HepG2 (cell line): ENCODE measurements around the gene DSN1. TPM values are rescaled to one million over a fixed set of nuclear protein-coding genes. Genes with fewer than 3 reads are reported as not detected.

Experiments
- ATAC-seq: fragments of 200-7000 bp; cut with Tn5 transposase; 3 replicates; pipeline ENCODE4 v1.9.1; 2020; ENCODE audit warnings: mild to moderate bottlenecking, moderate library complexity
- BruUV-seq: library from RNA; stranded (reverse); fragments of 400-500 nt; replicated peaks from 2 replicates; lab custom pipeline; 2021; lab: Mats Ljungman, UMichigan
- CTCF ChIA-PET: fragments of 300-600 bp; formaldehyde crosslinking; extraction: SDS; loops from one replicate; lab custom pipeline; 2021; ENCODE audit warnings: low total read pairs, inconsistent platforms, low intra/inter-chr PET ratio; lab: Yijun Ruan, JAX
- POLR2A ChIA-PET: fragments of 350-600 bp; sonication (Branson Sonifier 250); formaldehyde crosslinking; loops from one replicate; lab custom pipeline; 2020; ENCODE audit warnings: antibody characterized with exemption, inconsistent platforms; lab: Yijun Ruan, JAX
- DNase-seq: peaks from one replicate; pipeline ENCODE4 v3.0.0-alpha.2; 2015; ENCODE audit warnings: low spot score
- FAIRE-seq: peaks from 3 replicates; lab custom pipeline; 2011; peaks lifted over from hg19 to GRCh38; lab: Jason Lieb, UNC
- H2AFZ ChIP-seq: one replicate; pipeline ENCODE4 v1.6.1; 2011; ENCODE audit warnings: low read length, inconsistent platforms
- H3K27ac ChIP-seq: fragments of 300-600 bp; 3 replicates; pipeline ENCODE4 v1.8.0; 2011; ENCODE audit warnings: mixed run types, mild to moderate bottlenecking, mixed read lengths, low read length, inconsistent platforms; ENCODE audit not compliant: insufficient read depth; ENCODE audit errors: extremely low read length
- H3K27me3 ChIP-seq, 2 experiments: fragments of 200-600 bp in 1 of 2; 2 replicates in 1 of 2; 3 replicates in 1 of 2; pipeline versions ENCODE4 v1.6.0 to v1.8.0; 2011; ENCODE audit warnings: low read length in 2 of 2, mild to moderate bottlenecking in 2 of 2, moderate library complexity in 2 of 2, inconsistent platforms in 1 of 2; ENCODE audit not compliant: insufficient read depth in 2 of 2, control insufficient read depth in 1 of 2
- H3K36me3 ChIP-seq, 2 experiments: fragments of 200-600 bp in 1 of 2; replicated peaks in 1 of 2; 2 replicates in 1 of 2; 3 replicates in 1 of 2; pipeline versions ENCODE4 v1.5.1 to v1.8.0; 2011; ENCODE audit warnings: low read length in 2 of 2, inconsistent platforms in 1 of 2; ENCODE audit not compliant: insufficient read depth in 2 of 2, control insufficient read depth in 1 of 2
- H3K4me1 ChIP-seq: 2 replicates; pipeline ENCODE4 v1.5.1; 2012; ENCODE audit warnings: low read length, inconsistent platforms; ENCODE audit not compliant: insufficient read depth
- H3K4me2 ChIP-seq: 2 replicates; pipeline ENCODE4 v1.6.0; 2011; ENCODE audit warnings: low read depth, low read length, inconsistent platforms
- H3K4me3 ChIP-seq, 3 experiments: fragments of 200-600 bp in 1 of 3; sonication (generic), shearing (Covaris generic) in 1 of 3; replicated peaks in 1 of 3; 2 replicates each; pipeline ENCODE4 v1.5.1; 2011 to 2016; ENCODE audit warnings: low read length in 3 of 3, inconsistent platforms in 2 of 3, low read depth in 2 of 3, mild to moderate bottlenecking in 2 of 3, control low read depth in 1 of 3, mixed read lengths in 1 of 3; ENCODE audit not compliant: insufficient read depth in 1 of 3
- H3K79me2 ChIP-seq: one replicate; pipeline ENCODE4 v1.6.1; 2011; ENCODE audit warnings: low read length, inconsistent platforms; ENCODE audit not compliant: insufficient read depth
- H3K9ac ChIP-seq: 2 replicates; pipeline ENCODE4 v1.6.0; 2011; ENCODE audit warnings: mild to moderate bottlenecking, low read depth, low read length, inconsistent platforms; ENCODE audit not compliant: insufficient read depth
- H3K9me3 ChIP-seq: 2 replicates; pipeline ENCODE4 v1.5.1; 2012; ENCODE audit warnings: mild to moderate bottlenecking, low read length
- H4K20me1 ChIP-seq: 2 replicates; pipeline ENCODE4 v1.6.0; 2011; ENCODE audit warnings: inconsistent platforms, mild to moderate bottlenecking, low read length, moderate library complexity; ENCODE audit not compliant: insufficient read depth
- HNRNPH1 ChIP-seq: fragments of 200-400 bp; formaldehyde crosslinking; optimal IDR thresholded peaks from 2 replicates; pipeline ENCODE3; 2017; ENCODE audit warnings: mild to moderate bottlenecking, low read depth, low read length
- HOXA7 ChIP-seq: sonication (generic); formaldehyde crosslinking; IDR thresholded peaks from 2 replicates; pipeline ENCODE4 v1.8.1; 2022; ENCODE audit warnings: mild to moderate bottlenecking, missing genetic modification reagents, moderate library complexity
- MAFF ChIP-seq: IDR thresholded peaks from 2 replicates; pipeline ENCODE4 v1.6.1; 2011; ENCODE audit warnings: low read depth, low read length, improper control_type of control experiment
- MAFG ChIP-seq: sonication (generic); formaldehyde crosslinking; IDR thresholded peaks from 2 replicates; pipeline ENCODE4 v1.5.1; 2020; ENCODE audit warnings: mild to moderate bottlenecking, missing genetic modification reagents
- MAFK ChIP-seq, 2 experiments: IDR thresholded peaks in 1 of 2; conservative IDR thresholded peaks in 1 of 2; 2 replicates each; pipeline ENCODE4 v1.6.1; 2011; ENCODE audit warnings: improper control_type of control experiment in 2 of 2, low read length in 2 of 2
- NFATC3 ChIP-seq: sonication (generic); formaldehyde crosslinking; IDR thresholded peaks from 2 replicates; pipeline ENCODE4 v1.5.1; 2020; ENCODE audit warnings: mild to moderate bottlenecking, missing genetic modification reagents
- RBAK ChIP-seq: sonication (generic); formaldehyde crosslinking; IDR thresholded peaks from 2 replicates; pipeline ENCODE4 v1.5.1; 2020; ENCODE audit warnings: mild to moderate bottlenecking, missing genetic modification reagents
- REXO4 ChIP-seq: sonication (generic); formaldehyde crosslinking; IDR thresholded peaks from 2 replicates; pipeline ENCODE4 v1.8.0; 2022; ENCODE audit warnings: missing genetic modification reagents, mild to moderate bottlenecking, borderline replicate concordance
- SUZ12 ChIP-seq: fragments of 150-350 bp; IDR thresholded peaks from 2 replicates; pipeline ENCODE4 v1.6.1; 2014; ENCODE audit warnings: low read depth, low read length
- TEF ChIP-seq: sonication (generic); formaldehyde crosslinking; IDR thresholded peaks from 2 replicates; pipeline ENCODE4 v1.5.0; 2020; ENCODE audit warnings: missing genetic modification reagents
- ZFP36L1 ChIP-seq: sonication (generic); formaldehyde crosslinking; IDR thresholded peaks from 2 replicates; pipeline ENCODE4 v1.8.0; 2022; ENCODE audit warnings: mild to moderate bottlenecking, missing genetic modification reagents, moderate library complexity
- ZIK1 ChIP-seq: sonication (generic); formaldehyde crosslinking; IDR thresholded peaks from 2 replicates; pipeline ENCODE4 v1.5.0; 2020; ENCODE audit warnings: mild to moderate bottlenecking, low read depth, missing genetic modification reagents, borderline replicate concordance
- ZNF556 ChIP-seq: sonication (generic); formaldehyde crosslinking; IDR thresholded peaks from 2 replicates; pipeline ENCODE4 v1.4.0; 2020; ENCODE audit warnings: mild to moderate bottlenecking, missing genetic modification reagents, borderline replicate concordance
- ZNF609 ChIP-seq: sonication (generic); formaldehyde crosslinking; IDR thresholded peaks from 2 replicates; pipeline ENCODE4 v1.4.0; 2020; ENCODE audit warnings: mild to moderate bottlenecking, missing genetic modification reagents, borderline replicate concordance
- ZNF670 ChIP-seq: sonication (generic); formaldehyde crosslinking; IDR thresholded peaks from 2 replicates; pipeline ENCODE4 v1.8.0; 2022; ENCODE audit warnings: mild to moderate bottlenecking, missing genetic modification reagents, borderline replicate concordance
- ZNF672 ChIP-seq: sonication (generic); formaldehyde crosslinking; IDR thresholded peaks from 2 replicates; pipeline ENCODE4 v1.8.1; 2022; ENCODE audit warnings: missing genetic modification reagents
- WGBS: methylation state at CpG from one replicate; pipeline ENCODE4 v1.1.6; 2017; ENCODE audit warnings: low lambda C conversion rate; 5-methylcytosine and 5-hydroxymethylcytosine counted together
- in situ Hi-C: cut with HindIII; loops from 2 replicates; pipeline ENCODE4 v1.10.0; 2017; ENCODE audit warnings: low pct_unique_long_range_greater_than_20kb; ENCODE audit not compliant: extremely low pct_ligation_motif_present
- intact Hi-C: fragments of 100-400 bp; cut with micrococcal nuclease; formaldehyde crosslinking; loops from one replicate; pipeline ENCODE4 v1.10.0; 2022; ENCODE audit not compliant: unreplicated experiment
- polyA plus RNA-seq, 8 experiments: library from polyadenylated mRNA; depleted of rRNA in 3 of 8; stranded (reverse) in 7 of 8; unstranded in 1 of 8; fragments of >200 nt; fragmentation: Illumina TruSeq in 4 of 8; extraction: Trizol in 4 of 8; gene quantifications; 2 replicates each; pipeline versions ENCODE4 v1.2.1 to v1.2.3, GENCODE V29; 2011 to 2016; ENCODE audit warnings: low read depth in 4 of 8, missing spikeins in 1 of 8, mixed read lengths in 1 of 8; ENCODE audit not compliant: insufficient read depth in 1 of 8
- total RNA-seq, 5 experiments: library from RNA; depleted of rRNA; stranded (reverse); fragments of >200 nt; fragmentation: Illumina TruSeq; extraction: Trizol; gene quantifications; 2 replicates each; pipeline ENCODE4 v1.2.3, GENCODE V29; 2016; ENCODE audit warnings: low read depth in 1 of 5

Gene DSN1
- total and polyA plus RNA-seq, 2 of the 13 experiments (the other 11 are each of a cell fraction or from before 2014, with no cell fraction given): 18.7 to 53.7 TPM

GRCh38 chr20:36758276-36758675 is 15.3 kb downstream of the DSN1 start:
- CTCF ChIA-PET: no interaction called here
- WGBS: 96% methylated on average over 1 of the region's 1 CpG
- no peak for FAIRE-seq

GRCh38 chr20:36756496-36756895 is 17.1 kb downstream of the DSN1 start:
- no peak overlapping the region for H3K9ac ChIP-seq
- peaks cover 23% of the 10 kb centered on the region for H3K4me1 ChIP-seq
- no TSS peak for BruUV-seq
- intact Hi-C loops (loop anchor here (10.0 kb wide), 1 partner anchor 202 kb away; no protein-coding TSS in a partner anchor), in situ Hi-C loops (no loop called here)
- no peaks in the 10 kb centered on the region for H3K79me2 ChIP-seq
- peaks cover 22 to 51% of the 10 kb centered on the region in 2 experiments for H3K36me3 ChIP-seq
- no peak for DNase-seq
- FAIRE-seq: no peak
- POLR2A ChIA-PET: no interaction called here
- H4K20me1 ChIP-seq: no peaks in the 10 kb centered on the region
- H3K4me2 ChIP-seq: no peak overlapping the region
- ATAC-seq: no peak
- CTCF ChIA-PET: no interaction called here
- H3K9me3 ChIP-seq: no peaks in the 10 kb centered on the region
- H3K4me3 ChIP-seq: no peak overlapping the region
- no peaks in the 10 kb centered on the region for H3K27me3 ChIP-seq
- H2AFZ ChIP-seq: no peak overlapping the region
- H3K27ac ChIP-seq: no peak overlapping the region
- TF ChIP-seq ZFP36L1 (CRISPR knock-in tag) (no peak), HNRNPH1 (no peak), ZIK1 (CRISPR knock-in tag) (no peak), ZNF609 (CRISPR knock-in tag) (no peak), REXO4 (CRISPR knock-in tag) (no peak), MAFG (CRISPR knock-in tag) (no peak), NFATC3 (CRISPR knock-in tag) (no peak), ZNF672 (no peak), HOXA7 (CRISPR knock-in tag) (no peak), ZNF556 (no peak), ZNF670 (no peak), SUZ12 (no peak), TEF (CRISPR knock-in tag) (no peak)

More at GRCh38 chr20:36758276-36758675, 15.3 kb downstream of the DSN1 start:
- no TSS peak for BruUV-seq
- Histone ChIP-seq H3K79me2 (no peaks in the 10 kb centered on the region), H3K9ac (no peak overlapping the region), H2AFZ (no peak overlapping the region), H3K4me1 (peaks cover 33% of the 10 kb centered on the region), H3K36me3 (peaks cover 13 to 40% of the 10 kb centered on the region in 2 experiments), H3K9me3 (no peaks in the 10 kb centered on the region), H3K27ac (no peak overlapping the region), H3K4me2 (no peak overlapping the region), H3K4me3 (no peak overlapping the region), H4K20me1 (no peaks in the 10 kb centered on the region), H3K27me3 (no peaks in the 10 kb centered on the region)
- DNase-seq: no peak
- ATAC-seq: no peak
- TF ChIP-seq MAFK (conservative IDR thresholded peaks at IDR 0.05 in 1 of 2, IDR thresholded peaks at IDR 0.05 in 1 of 2; ENCODE audit: low read length in 2 of 2) (peak; percentile 10 to 66; a peak in 2 of 4 replicates), MAFF (peak; percentile 71), RBAK (CRISPR knock-in tag) (no peak)
- intact Hi-C loops: loop anchor here (10.0 kb wide), 1 partner anchor 203 kb away; no protein-coding TSS in a partner anchor
- POLR2A ChIA-PET: no interaction called here
- in situ Hi-C loops: no loop called here
